Stimulated activated CD4-positive, alpha-beta T cell treated with anti-CD3 and anti-CD28 coated beads, Interleukin-15, amount 100 ng/mL, for 24 hours (primary cell): Measurements from ENCODE around the gene GUCD1.
"Not testable (repeated sequence)": the region's sequence is repeated elsewhere in the genome, so short reads cannot be mapped to it uniquely, and the experiment has no call there.

Experiments used
- DNase-seq: peaks from one replicate; pipeline ENCODE4 v3.0.0-alpha.2; 2020

The GUCD1 gene

DNA sequence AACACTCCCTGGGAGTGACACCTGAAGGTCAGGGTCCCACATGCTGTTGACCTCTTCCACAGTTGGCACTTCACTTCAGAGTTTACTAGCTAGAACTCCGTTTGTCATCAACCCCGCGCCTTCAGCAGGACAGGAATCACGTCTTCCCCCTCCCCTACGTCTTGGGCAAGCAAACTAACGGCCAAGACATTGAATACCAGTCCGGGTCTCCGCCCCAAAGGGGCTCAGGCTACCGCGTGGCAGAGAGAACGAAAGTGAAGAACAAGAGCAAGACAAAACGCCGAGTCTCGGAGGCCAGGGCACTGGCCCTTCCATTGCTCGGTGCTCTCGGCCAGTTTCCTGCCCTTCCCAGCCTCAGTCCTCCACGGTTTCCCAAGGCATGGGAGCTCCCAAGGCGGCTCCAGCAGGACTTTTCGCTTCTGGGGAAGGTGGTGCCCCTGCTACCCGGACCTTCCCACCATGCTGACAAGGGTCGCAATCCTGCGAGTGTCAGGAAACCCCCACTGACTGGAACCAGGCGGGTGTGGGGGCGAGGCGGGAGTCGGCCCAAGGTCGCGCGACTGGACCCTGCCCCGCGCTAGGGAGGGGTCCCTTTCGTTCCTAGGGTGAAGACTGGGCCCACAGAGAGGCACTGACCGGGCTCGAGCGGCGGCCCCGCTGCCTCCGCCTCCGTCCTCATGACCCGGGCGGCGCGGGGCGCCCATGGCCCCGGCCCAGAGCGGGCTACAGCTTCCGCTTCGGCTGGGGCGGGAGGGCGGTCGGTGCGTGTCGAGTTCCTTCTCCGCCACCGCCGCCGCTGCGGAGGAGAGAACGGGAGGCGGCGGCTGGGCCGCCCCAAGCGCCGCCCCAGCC lies at the start of gene GUCD1:
TSS of gene GUCD1 (minus strand) at position 826 of the 852 bp plus-strand sequence. CDS start at position 679, 147 bp downstream.
- DNase-seq: peak; percentile 41

DNA sequence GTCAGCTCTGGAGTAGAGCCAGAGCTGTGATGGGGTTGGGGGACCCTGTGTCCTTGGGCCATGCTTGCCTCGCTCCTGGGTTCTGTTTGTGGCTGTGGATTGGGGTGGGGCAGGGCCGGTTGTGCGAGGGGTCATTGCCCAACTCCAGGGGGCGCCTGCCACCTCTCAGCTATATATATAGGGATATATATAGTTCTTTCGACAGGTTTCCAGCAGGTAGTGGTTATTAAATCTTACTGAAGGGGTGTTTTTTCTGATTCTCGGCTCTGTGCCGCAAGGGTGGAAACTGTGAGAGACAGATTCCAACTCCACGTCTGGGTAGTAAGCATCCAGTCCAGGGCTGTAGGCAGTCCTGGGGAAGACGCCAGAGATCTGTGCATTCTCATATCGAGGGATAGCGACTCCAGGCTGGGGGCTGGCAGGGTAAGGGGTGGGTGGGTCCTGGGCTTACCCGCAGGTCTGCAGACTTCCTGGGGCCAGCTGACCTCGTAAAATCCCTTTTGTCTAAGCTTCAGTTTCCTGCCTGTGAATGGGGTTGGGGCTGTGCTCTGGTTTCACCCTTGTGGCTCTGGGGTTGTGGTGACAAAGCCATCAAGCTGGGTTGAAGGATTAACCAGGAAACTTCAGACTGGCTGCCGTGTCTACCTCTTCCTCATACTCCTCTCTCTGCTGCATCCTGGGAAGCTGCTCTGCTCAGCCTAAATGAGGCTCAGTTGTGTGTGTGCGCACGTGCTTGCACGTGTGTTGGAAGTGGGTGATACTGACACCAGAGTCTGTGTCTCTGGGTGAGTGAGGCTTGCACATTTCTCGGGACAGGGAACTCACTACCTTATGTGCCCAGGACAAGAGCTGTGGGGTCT lies 49.1 kb upstream of the GUCD1 start:
- peak; percentile 45 for DNase-seq

DNA sequence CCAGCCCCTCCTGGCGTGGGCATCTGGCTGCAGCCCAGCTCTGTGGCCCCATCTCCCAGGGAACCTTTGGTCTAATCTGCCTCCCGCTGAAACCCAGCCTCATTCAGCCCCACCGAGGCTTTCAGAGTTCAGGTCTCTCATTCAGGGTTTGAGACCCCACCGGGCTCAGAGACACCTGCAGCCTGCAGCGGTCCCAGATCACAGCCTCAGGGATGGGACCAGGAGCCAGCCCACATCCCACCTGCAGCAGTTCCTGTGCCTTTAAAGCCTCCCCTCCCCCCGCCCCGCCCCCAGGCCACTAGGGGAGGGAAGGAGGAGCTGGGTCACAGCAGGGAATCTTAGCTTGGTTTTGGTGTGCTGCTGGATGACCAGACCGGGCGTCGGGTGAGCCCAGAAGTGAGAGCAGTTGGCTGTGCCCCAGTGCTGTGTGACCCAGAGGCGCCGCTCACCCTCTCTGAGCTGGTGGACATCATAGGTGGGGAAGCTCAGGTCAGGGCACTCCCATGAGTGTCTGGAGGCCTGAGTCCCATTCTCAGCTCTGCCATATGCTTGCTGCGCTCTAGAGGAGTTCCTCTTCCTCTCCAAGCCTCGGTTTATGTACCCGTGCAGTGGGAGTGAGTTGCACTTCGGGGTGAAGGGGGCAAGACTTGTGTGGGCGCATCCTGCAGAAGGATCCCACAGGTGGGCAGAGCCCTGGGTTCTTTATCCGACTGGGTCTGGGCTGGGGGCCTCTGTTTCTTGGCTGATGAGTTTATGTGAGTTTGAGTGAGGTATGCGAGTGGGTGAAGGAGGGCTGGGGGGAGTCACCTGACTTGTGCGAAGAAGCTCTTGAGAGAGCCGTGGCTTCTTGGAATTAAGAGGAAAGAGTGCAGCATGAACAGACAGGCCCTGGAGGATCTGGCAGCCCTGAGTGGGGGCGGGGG lies 48.2 kb upstream of the GUCD1 start, which contains the start of gene GGT1:
TSS of gene GGT1 (plus strand) at position 347 of the 923 bp plus-strand sequence. CDS start 7,889 bp downstream, outside the sequence.
- DNase-seq: not testable (repeated sequence)

DNA sequence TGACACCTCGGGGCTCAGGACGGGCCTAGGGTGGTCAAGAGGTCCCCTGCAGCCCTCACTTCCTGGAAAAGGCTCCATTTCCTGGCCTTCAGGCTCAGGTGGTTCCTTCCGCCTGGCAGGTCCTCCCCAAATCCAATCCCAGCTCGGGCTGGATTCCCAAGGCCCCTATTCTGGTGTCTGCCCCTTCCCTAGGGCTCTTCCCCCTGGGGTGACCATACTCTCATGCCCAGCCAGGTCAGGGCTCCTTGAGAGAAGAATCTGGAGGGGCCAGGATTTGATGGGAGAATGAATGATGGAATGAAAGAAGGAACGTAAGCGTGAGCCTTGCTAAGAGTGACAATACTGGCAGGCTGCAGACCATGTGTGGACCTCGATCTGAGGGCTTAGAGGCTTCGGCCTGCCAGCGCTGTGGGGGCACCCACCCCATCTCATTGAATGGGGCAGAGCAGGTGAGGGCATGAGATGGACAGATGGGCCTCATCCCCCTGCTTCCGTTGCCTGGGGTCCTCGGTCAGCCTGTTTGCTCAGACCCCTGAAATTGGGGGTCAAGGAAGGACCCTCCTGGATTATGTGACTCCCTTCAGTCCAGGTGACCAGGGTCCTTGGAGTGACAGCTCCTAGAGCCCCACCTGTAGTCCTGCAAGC lies 47.3 kb upstream of the GUCD1 start:
- not testable (repeated sequence) for DNase-seq

DNA sequence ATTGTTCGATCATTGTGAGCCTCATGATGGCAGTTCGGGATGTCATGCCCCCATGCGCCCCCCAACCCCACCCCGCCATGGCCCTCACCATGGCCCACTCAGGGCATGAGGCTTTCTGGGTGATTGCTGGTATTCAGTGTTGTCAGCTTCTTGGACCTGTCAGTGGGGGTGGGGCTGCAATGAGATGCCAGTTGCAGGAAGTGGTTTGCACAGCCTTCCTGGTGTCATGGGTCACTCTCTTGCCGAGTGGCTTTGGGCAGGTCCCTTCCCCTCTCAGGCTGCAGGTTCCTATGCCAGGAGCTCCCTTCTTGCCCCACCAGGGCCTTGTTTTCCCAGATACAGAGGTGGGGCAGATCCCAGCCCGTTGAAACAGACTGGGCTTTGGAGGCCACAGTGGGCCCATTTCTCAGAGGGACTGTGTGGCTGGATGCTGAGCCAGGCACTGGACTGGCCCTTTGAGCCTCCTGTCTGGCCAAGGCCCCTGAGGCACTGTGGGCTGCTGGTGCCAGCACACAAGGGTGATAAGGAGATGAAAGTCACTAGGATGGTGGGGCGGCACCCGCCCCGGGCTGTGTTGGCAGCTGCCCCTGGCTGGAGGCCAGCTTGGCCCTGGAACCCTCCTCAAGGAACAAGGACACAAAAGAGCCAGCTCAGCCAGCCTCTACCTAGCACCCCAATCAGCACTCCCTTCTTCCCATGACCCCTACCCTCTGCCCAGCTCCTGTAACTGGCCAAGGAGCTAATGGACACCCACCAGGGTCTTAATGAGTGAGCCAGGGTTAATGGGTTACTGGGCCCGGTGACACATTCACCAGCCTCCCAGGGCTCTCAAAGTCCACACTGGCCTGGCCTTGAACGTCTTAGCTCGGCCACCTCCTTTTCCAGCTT lies 46.5 kb upstream of the GUCD1 start:
- no peak for DNase-seq

DNA sequence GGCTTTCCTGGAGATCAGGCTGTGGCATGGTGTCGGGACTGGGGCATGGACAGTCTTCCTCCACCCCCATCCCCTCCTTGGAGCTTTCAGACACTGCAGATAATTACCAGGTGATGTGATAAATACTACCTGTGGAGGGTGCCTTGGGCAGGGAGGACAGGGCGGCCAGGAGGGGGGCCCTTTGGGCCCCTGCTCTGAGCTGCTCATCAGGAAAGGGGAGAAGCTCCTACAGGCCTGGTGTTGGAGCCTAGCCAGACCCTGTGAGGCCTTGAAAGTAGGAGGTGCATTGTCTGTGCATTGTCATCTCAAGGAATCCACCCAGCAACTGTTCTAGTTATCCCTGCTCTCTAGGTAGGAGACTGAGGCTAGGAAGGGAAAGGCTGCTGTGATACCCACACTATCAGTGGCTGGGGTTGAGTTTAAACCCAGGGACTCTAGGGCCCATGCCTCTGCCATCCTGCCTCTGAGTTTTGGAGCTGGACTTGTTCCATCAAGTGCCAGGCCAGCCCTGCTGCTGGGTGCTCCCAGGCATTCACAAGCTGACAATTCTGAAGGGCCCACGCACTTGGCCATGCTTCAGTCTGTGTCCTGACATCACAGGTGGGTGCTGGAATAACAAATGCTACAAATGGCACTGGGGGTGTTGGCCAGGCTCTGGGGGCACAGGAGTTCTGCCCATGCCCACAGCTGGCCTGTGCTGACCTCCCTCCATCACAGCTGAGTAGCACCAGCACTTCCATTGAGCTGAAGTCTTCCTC lies 45.2 kb upstream of the GUCD1 start:
- DNase-seq: not testable (repeated sequence)

DNA sequence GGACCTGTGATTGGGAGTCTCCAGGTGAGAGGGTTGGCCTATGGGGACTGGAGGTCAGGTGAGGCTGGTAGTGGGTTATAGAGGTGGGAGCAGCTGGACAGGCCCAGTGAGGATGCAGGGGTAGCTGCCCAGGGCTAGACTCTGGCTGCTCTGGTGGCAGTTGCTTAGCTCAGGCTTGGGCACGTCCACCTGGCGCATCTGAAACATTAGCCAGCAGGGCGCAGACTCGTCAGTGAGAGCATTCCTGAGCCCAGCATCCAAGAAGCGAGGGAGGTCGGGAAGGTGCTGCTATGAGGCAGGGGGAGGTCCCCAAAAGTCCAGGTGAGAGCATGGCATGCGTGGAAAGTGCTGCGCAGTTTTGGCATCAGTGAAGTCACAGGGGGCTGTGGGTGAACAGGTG lies 44.6 kb upstream of the GUCD1 start:
- DNase-seq: no peak

DNA sequence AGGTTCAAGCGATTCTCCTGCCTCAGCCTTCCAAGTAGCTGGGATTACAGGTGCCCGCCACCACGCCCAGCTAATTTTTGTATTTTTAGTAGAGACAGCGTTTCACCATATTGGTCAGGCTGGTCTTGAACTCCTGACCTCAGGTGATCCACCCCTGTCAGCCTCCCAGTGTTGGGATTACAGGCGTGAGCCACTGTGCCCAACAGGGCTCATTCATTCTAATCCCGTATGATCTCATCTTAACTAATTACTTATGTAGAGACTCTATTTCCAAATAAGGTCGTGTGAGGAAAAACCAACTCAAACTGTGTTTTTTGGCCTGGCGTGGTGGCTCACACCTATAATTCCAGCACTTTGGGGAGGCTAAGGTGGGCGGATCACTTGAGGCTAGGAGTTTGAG lies 42.1 kb upstream of the GUCD1 start:
- DNase-seq: not testable (repeated sequence)

DNA sequence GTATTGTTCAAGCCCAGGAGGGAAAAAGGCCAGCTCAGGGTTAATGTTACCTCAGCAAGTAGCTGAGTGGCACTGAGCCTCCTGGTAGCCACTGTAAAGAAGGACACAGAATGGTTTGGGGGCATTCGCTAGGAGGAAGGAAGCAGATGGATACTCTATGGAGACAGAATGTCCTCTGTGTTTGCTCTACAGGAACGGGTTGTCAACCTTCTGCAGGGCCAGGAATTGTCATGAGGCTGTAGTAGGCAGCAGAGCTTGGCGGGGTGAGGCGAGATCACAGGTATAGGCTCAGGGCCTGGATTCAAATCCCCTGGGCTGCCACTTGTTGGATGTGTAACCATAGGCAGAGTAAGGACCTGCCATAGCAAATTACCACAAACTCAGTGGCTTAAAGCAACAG lies 40.9 kb upstream of the GUCD1 start:
- no peak for DNase-seq

DNA sequence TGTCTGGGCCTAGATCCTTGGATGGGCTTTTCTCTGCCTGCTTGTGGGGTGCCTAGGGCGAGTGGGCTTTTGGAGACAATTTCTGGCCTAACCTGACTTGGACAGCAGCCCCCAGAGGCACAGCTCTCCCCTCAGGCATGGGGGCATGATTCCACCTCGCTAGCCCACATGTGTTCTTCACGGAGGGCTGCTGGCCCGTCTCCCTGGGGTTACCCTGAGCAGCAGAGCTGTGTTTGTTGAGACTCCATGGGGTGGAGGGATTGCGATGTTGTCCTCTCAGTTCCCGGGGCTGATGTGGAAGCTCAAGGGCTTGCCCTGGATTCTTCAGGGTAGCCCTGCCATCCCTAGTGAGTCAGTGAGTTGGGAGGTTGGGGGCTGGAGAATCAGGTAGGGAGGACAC lies 40.3 kb upstream of the GUCD1 start:
- no peak for DNase-seq

DNA sequence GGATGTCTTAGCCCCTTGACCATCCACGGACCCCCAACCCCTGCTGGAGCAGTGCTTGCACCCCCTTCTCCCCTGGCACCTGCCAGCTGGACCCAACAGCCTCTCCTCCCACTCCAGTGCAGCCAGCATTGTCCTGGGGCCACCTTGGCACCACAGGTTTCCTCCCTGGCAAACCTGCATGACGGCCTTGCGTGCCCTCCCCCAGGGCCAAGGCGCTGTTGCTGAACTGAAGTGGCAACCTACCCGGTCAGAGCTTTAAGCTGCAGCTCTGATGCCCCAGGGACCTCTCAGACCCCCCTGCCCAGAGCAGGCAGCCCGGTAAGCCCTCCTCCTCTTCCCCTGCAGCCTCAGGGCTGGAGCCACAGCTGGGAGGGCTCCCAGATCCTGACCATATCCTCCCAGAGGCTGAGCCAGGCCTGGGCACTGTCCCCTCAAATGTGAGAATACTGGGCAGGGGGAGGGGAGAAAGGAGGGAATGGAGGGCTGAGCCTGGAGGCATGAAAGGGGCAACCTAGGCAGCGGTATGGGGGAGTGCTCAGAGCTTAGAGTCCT lies 39.7 kb upstream of the GUCD1 start:
- no peak for DNase-seq

DNA sequence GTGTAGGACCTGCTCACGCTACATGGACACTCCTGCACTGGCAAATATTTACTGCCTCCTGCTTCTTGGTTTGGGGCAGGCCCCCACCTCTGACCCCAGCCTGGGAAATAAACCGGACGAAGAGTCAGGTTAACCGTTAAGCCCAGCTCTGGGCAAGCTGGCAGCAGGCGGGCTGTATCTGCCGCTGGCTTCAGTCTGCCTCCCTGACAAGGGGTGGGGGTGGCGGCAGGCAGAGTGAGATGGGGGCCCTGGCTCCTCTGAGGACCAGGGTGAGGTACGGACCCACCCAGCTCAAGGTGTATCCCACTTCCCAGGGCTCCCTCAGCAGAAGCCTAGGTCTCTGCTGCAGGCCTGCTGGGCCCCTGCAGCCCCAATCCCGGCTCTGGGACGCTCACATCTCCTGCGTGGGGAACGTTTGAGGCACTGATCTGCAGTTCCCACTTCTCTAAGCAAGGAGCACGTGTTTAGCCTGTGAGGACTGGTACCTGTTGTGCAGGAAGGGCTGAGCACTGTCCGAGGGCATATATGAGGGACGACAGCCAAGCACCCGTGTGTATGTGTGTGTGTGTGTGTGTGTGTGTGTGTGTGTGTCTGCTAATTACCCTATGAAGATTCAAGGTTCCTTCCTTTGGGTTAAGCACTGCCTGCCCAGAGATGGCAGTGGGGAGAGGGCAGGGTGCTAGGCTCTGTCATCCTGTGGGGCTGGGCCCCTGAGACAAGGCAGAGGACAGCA lies 39.1 kb upstream of the GUCD1 start:
- DNase-seq: no peak

DNA sequence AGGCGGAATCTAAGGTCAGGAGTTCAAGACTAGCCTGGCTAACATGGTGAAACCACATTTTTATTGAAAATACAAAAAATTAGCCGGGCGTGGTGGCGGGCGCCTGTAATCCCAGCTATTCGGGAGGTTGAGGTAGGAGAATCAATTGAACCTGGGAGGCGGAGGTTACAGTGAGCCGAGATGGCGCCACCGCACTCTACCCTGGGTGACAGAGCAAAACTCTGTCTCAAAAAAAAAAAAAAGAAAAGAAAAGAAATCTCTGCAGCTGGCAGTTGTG lies 38.6 kb upstream of the GUCD1 start:
- not testable (repeated sequence) for DNase-seq

DNA sequence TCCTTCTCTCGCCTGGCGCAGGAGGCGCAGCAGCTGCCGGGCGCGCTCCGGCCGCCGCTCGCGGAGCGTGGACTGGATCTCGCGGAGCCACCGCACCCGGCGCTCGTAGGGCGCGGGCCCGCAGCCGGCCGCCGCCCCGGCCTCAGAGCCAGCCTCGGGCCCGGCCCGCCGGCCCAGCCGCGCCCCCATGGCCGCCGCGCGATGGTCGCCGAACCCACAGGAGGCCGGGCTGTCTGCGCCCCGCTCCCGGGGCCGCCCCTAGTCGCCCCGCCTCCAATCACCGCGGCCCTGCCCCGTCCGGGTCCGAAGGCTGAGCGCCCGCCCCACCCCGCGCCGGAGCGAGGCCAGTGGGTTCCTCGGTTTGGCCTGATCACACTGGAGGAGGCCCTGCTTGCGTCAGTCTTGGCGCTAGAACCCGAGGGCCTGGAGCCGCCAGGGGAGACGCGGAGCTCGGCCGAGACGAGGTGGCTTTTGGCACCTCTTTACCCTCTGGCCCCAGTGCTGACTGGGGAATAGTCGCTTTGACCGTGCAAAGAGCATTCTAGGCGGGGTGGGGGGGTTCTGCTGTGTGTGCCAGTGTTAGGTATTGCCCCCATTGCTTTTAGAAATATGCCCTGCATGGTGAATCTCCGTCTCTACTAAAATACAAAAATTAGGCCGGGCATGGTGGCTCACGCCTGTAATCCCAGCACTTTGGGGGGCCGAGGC lies 38.1 kb upstream of the GUCD1 start, which contains the start of gene LRRC75B:
TSS of gene LRRC75B (minus strand) at position 223 of the 708 bp plus-strand sequence. CDS start at position 189, 34 bp downstream.
- DNase-seq: peak; percentile 66

DNA sequence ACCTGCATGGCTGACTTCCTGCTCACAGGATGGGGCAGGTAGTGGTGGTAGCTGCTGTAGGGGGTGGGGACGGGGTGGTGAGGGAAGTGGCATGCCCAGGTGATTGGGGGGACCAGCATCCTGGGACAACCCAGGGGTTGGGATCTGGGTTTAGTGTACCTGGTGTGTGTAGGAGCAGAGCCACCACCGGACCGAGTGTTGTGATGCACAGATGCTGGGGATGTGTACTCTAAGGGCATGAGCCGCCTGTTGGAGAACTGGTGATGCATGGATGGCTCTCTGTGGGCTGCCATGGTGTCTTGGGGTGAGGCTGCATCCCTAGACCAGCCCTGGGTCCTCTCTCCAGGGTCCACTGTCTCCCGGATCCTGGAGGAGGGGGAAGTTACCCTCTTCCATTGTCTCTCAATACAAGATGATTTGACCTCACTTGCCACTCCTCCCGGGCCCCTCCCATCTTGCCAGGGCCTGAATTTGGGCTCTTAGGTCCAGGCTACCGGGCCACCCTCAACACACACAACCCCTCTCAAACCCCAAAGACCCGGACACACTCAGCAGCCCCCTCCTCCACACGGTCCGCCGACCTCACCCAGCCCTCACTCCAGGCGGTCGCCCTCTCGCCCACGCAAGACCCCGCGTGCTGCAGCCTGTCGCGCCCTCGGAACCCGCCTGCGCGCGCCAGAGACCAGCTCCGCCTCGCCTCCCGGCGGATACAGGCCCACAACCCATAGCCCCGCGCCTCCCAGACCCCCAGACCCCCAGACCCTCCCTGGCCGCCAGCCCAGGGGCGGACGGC lies 37.3 kb upstream of the GUCD1 start:
- DNase-seq: peak; percentile 28

DNA sequence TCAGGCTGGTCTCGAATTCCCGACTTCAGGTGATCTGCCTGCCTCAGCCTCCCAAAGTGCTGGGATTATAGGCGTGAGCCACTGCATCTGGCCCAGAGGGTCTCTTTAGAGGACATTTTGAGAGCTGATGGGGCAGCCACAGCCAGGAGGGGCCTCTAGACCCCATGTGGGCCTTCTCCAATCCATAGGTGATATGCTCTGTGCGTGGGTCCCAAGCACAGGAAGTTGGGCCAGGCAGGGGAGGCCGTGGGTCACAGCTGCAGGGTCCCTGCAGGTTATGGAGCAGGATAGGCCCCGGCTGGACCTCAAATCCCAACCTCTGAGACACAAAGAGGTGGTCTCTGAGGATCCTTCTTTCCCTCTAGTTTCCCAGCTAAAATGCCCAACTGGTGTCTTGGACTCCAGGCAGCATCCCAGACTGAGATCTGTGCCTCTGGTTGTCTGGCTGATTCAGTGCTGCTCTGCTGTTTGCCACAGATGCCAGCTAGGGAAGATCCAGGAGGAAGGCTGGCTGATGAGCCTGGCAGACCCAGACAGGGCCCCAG lies 36.4 kb upstream of the GUCD1 start:
- DNase-seq: no peak

DNA sequence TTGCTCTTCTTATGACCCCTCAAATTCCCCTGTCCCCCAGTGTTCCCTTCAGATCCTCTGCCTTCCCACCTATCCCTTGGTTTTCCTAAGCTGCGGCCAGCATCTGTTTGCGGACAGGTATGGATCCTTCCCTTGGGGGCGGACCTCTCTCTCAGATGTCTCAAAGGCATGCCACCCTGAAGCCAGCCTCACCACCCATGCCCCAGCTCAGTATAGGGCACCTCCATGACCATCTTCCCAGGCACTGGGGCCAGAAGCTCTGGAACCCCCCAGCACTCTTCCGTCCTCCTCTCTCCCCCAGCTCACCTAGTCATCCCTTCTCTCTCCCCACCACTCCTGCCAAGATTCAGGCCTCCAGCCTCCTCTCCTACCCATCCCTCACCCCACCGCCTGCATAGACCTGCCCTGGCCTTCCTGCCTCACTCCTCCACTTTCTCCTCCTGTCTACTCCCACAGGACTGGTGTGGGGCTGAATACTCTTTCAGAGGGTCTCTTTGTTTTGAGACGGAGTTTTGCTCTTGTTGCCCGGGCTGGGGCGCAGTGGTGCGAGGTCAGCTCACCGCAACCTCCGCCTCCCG lies 35.7 kb upstream of the GUCD1 start:
- DNase-seq: no peak
